K562 (cell line): Measurements from ENCODE around the gene SNX25. TPM values are rescaled to one million over a fixed set of nuclear protein-coding genes. Genes with fewer than 3 reads are reported as not detected.

ENCODE experiments used
- ATAC-seq: fragments of 200-7000 bp; cut with Tn5 transposase; 3 replicates; pipeline ENCODE4 v1.9.1; 2020; ENCODE audit warnings: moderate library complexity
- BruUV-seq: library from RNA; stranded (reverse); fragments of 400-500 nt; replicated peaks from 2 replicates; lab custom pipeline; 2021; lab: Mats Ljungman, UMichigan
- CTCF ChIA-PET: fragments of 300-600 bp; formaldehyde crosslinking; extraction: SDS; loops from one replicate; lab custom pipeline; 2021; ENCODE audit warnings: low intra/inter-chr PET ratio; lab: Yijun Ruan, JAX
- POLR2A ChIA-PET: fragments of 300-600, 350-650 bp; sonication (Branson Sonifier 250); formaldehyde crosslinking; extraction: SDS; loops from one replicate; lab custom pipeline; 2021; ENCODE audit warnings: antibody characterized with exemption, inconsistent platforms; lab: Yijun Ruan, JAX
- DNase-seq, 4 experiments: peaks; one replicate each; pipeline versions ENCODE4 v3.0.0 to v3.0.0-alpha.2; 2011 to 2018; ENCODE audit warnings: low spot score in 3 of 4, mixed read lengths in 3 of 4; ENCODE audit errors: extremely low read depth in 1 of 4
- FAIRE-seq: peaks from 2 replicates; lab custom pipeline; 2011; peaks lifted over from hg19 to GRCh38; lab: Jason Lieb, UNC
- H2AFZ ChIP-seq: 2 replicates; pipeline ENCODE4 v1.6.0; 2011; ENCODE audit warnings: low read depth, low read length, control low read depth, inconsistent platforms
- H3K27ac ChIP-seq: fragments of 200-600 bp; 3 replicates; pipeline ENCODE4 v1.8.0; 2011; ENCODE audit warnings: low read depth, mild to moderate bottlenecking, control low read depth, inconsistent platforms, low read length, moderate library complexity, mixed read lengths; ENCODE audit errors: extremely low read depth
- H3K27me3 ChIP-seq, 2 experiments: fragments of 300-600 bp in 1 of 2; 2 replicates in 1 of 2; 3 replicates in 1 of 2; pipeline versions ENCODE4 v1.6.0 to v1.8.0; 2011; ENCODE audit warnings: inconsistent platforms in 2 of 2, low read length in 2 of 2, mild to moderate bottlenecking in 1 of 2, mixed read lengths in 1 of 2, moderate library complexity in 1 of 2; ENCODE audit not compliant: control insufficient read depth in 2 of 2, insufficient read depth in 2 of 2
- H3K36me3 ChIP-seq: fragments of 300-600 bp; 3 replicates; pipeline ENCODE4 v1.8.0; 2011; ENCODE audit warnings: mild to moderate bottlenecking, low read length, inconsistent platforms; ENCODE audit not compliant: control insufficient read depth, insufficient read depth
- H3K4me1 ChIP-seq, 2 experiments: fragments of 200-600 bp in 1 of 2; replicated peaks in 1 of 2; 2 replicates in 1 of 2; 3 replicates in 1 of 2; pipeline versions ENCODE4 v1.5.1 to v1.8.0; 2011; ENCODE audit warnings: inconsistent platforms in 2 of 2, low read length in 2 of 2, mild to moderate bottlenecking in 1 of 2, mixed read lengths in 1 of 2, moderate library complexity in 1 of 2; ENCODE audit not compliant: control insufficient read depth in 2 of 2, insufficient read depth in 2 of 2
- H3K4me2 ChIP-seq: 2 replicates; pipeline ENCODE4 v1.6.1; 2011; ENCODE audit warnings: low read length, control low read depth, inconsistent platforms, mixed read lengths; ENCODE audit not compliant: insufficient read depth
- H3K4me3 ChIP-seq: fragments of 200-600 bp; sonication (generic), shearing (Covaris generic); 2 replicates; pipeline ENCODE4 v1.5.1; 2016; ENCODE audit warnings: control low read depth, inconsistent platforms
- H3K79me2 ChIP-seq: fragments of 200-600 bp; 3 replicates; pipeline ENCODE4 v1.8.0; 2011; ENCODE audit warnings: low read length, inconsistent platforms; ENCODE audit not compliant: control insufficient read depth, insufficient read depth
- H3K9ac ChIP-seq, 2 experiments: 2 replicates each; pipeline versions ENCODE4 v1.6.0 to v1.6.1; 2011; ENCODE audit warnings: low read depth in 2 of 2, low read length in 2 of 2, control low read depth in 1 of 2, inconsistent platforms in 1 of 2, mild to moderate bottlenecking in 1 of 2, mixed read lengths in 1 of 2; ENCODE audit not compliant: insufficient read depth in 1 of 2
- H3K9me1 ChIP-seq: one replicate; pipeline ENCODE4 v1.6.0; 2011; ENCODE audit warnings: inconsistent platforms, mild to moderate bottlenecking, low read length, moderate library complexity; ENCODE audit not compliant: control insufficient read depth, insufficient read depth
- H3K9me3 ChIP-seq: replicated peaks from 2 replicates; pipeline ENCODE4 v1.5.1; 2011; ENCODE audit warnings: low read depth, low read length, inconsistent platforms; ENCODE audit not compliant: control insufficient read depth, insufficient read depth
- H4K20me1 ChIP-seq: replicated peaks from 2 replicates; pipeline ENCODE4 v1.6.1; 2011; ENCODE audit warnings: low read length, inconsistent platforms, mixed read lengths; ENCODE audit not compliant: control insufficient read depth, insufficient read depth
- ARID3A ChIP-seq: IDR thresholded peaks from 2 replicates; pipeline ENCODE4 v1.6.1; 2012; ENCODE audit warnings: low read depth, low read length, improper control_type of control experiment, borderline replicate concordance
- ETS1 ChIP-seq: conservative IDR thresholded peaks from 2 replicates; pipeline ENCODE4 v1.6.1; 2011; ENCODE audit warnings: low read depth, mild to moderate bottlenecking, low read length; ENCODE audit not compliant: control insufficient read depth
- GTF2A2 ChIP-seq: IDR thresholded peaks from 2 replicates; pipeline ENCODE4 v1.6.1; 2016; ENCODE audit warnings: mild to moderate bottlenecking, missing genetic modification characterization, missing compliant biosample characterization
- MYC ChIP-seq, 2 experiments: fragments of 250-450 bp in 1 of 2; sonication (Bioruptor Pico) in 1 of 2; IDR thresholded peaks; 2 replicates each; pipeline versions ENCODE4 v1.5.1 to v1.6.1; 2012 to 2021; ENCODE audit warnings: low read depth in 2 of 2, borderline replicate concordance in 1 of 2, improper control_type of control experiment in 1 of 2, low read length in 1 of 2, mild to moderate bottlenecking in 1 of 2, moderate library complexity in 1 of 2
- NFIC ChIP-seq: fragments of 450-650 bp; IDR thresholded peaks from 2 replicates; pipeline ENCODE4 v1.6.1; 2017; ENCODE audit warnings: mild to moderate bottlenecking, inconsistent platforms
- NFIX ChIP-seq: fragments of 250-450 bp; sonication (Bioruptor Pico); IDR thresholded peaks from 2 replicates; pipeline ENCODE4 v1.4.0; 2020; ENCODE audit warnings: low read depth, mild to moderate bottlenecking, moderate library complexity
- POLR2AphosphoS5 ChIP-seq: IDR thresholded peaks from 2 replicates; pipeline ENCODE4 v1.6.1; 2011; ENCODE audit warnings: mild to moderate bottlenecking, low read depth, low read length, moderate library complexity; ENCODE audit not compliant: control insufficient read depth, insufficient read depth
- RAD21 ChIP-seq, 2 experiments: fragments of 250-450 bp in 1 of 2; fragments of 450-650 bp in 1 of 2; sonication (Bioruptor Pico) in 1 of 2; formaldehyde crosslinking in 1 of 2; IDR thresholded peaks in 1 of 2; conservative IDR thresholded peaks in 1 of 2; 2 replicates each; pipeline versions ENCODE4 v1.4.0 to v1.8.0; 2020 to 2022; ENCODE audit warnings: mild to moderate bottlenecking in 2 of 2, moderate library complexity in 1 of 2
- SMAD1 ChIP-seq: fragments of 150-350 bp; IDR thresholded peaks from 2 replicates; pipeline ENCODE4 v1.6.1; 2014; ENCODE audit warnings: low read length, low read depth; ENCODE audit not compliant: partially characterized antibody
- TBL1XR1 ChIP-seq, 2 experiments: IDR thresholded peaks; 2 replicates each; pipeline ENCODE4 v1.6.1; 2012; ENCODE audit warnings: improper control_type of control experiment in 2 of 2, low read length in 2 of 2, mild to moderate bottlenecking in 1 of 2
- ZNF449 ChIP-seq: fragments of 250-450 bp; sonication (Bioruptor Pico); IDR thresholded peaks from 2 replicates; pipeline ENCODE4 v1.8.0; 2022; ENCODE audit warnings: moderate library complexity, mild to moderate bottlenecking, inconsistent platforms
- WGBS: fragments of 100-300 bp; shearing (Covaris generic); methylation state at CpG from one replicate; pipeline ENCODE4 v1.1.6; 2016; ENCODE audit warnings: low coverage, mixed read lengths; ENCODE audit not compliant: insufficient coverage; ENCODE audit errors: missing lambda C conversion rate; 5-methylcytosine and 5-hydroxymethylcytosine counted together
- in situ Hi-C: fragments of 300-500 bp; cut with MboI; formaldehyde crosslinking; loops from 4 replicates; pipeline ENCODE4 v1.15.0; 2018; ENCODE audit warnings: inconsistent platforms, mixed read lengths
- intact Hi-C: fragments of 100-400 bp; cut with micrococcal nuclease; formaldehyde crosslinking; loops from 2 replicates; pipeline ENCODE4 v1.14.2; 2022
- polyA plus RNA-seq, 8 experiments: library from polyadenylated mRNA; depleted of rRNA in 4 of 8; stranded (reverse) in 5 of 8; unstranded in 3 of 8; fragments of >200 nt; fragmentation: Nextera tagmentation in 2 of 8; fragmentation: Illumina TruSeq in 1 of 8; extraction: Ambion mirVana in 2 of 8; extraction: Trizol in 1 of 8; gene quantifications; 2 replicates each; pipeline versions ENCODE4 v1.2.1 to v1.2.3, GENCODE V29; 2011 to 2014; ENCODE audit warnings: inconsistent platforms in 1 of 8, missing spikeins in 1 of 8
- total RNA-seq, 7 experiments: library from RNA; depleted of rRNA in 6 of 7; stranded (reverse); fragments of >200 nt in 6 of 7; fragmentation: Illumina TruSeq in 2 of 7; extraction: Trizol in 2 of 7; gene quantifications; 2 replicates each; pipeline versions ENCODE4 v1.2.1 to v1.2.3, GENCODE V29; 2011 to 2021; ENCODE audit warnings: low replicate concordance in 1 of 7
- TF ChIP-seq, protein P1 (sequence below): fragments of 450-650 bp; IDR thresholded peaks from 2 replicates; pipeline ENCODE4 v1.6.1; 2016; ENCODE audit warnings: borderline replicate concordance

SNX25 gene
- total and polyA plus RNA-seq, 9 of the 15 experiments (the other 6 are each of a cell fraction or from before 2014, with no cell fraction given), result 2.5 to 23.4 (median 13.3) TPM

DNA sequence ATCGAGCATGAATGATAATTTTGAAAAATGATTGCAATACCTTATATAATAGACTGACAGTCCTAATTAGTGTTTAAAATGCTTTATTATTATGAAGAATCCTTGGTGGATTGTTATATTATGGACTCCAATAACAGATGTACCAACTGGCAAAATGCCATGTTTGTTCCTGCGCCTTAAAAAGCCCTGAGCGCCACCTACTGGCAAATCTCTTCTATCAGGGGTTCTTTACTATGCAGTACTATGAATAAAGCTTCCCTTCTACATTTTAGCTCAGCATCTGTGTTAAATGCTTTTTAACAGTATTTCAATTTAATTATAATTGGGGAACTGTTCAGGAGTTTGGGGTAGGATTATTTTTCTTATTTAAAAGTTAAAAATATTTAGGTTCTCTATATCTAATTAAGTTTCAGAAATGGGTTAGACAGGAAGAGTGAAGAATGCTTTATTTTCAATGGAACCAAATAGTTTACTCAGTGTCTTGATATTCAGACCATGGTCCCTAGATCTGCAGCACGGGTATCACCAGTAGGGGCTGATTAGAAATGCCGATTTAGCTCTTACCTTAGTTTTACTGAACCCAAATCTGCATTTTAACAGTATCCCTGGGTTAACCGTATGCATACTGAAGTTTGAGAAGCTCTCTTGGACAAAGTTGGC, 25.6 kb upstream of the SNX25 start:
- H3K4me1 ChIP-seq, result no peaks in the 10 kb centered on the region; a peak in 1 of 5 replicates
- no peaks in the 10 kb centered on the region for H3K27me3 ChIP-seq
- no peak overlapping the region for H3K9ac ChIP-seq
- H3K27ac ChIP-seq, result peak overlapping the region; percentile 9; the same call in 1 of the 3 replicates
- no peaks in the 10 kb centered on the region for H3K9me1 ChIP-seq
- DNase-seq (peak; percentile 65 to 90 (median 69)), FAIRE-seq (peak; percentile 84), ATAC-seq (peak; percentile 89)
- no peak overlapping the region for H3K4me2 ChIP-seq
- H2AFZ ChIP-seq, result no peak overlapping the region
- peaks cover 81% of the 10 kb centered on the region for H3K79me2 ChIP-seq
- ChIA-PET CTCF (interaction anchor here (1.3 kb wide), 1 partner anchor 145 kb away, joined by 4 read pairs; no protein-coding TSS in a partner anchor), POLR2A (interaction anchor here (0.6 kb wide), 2 partner anchors 10 to 220 kb away, joined by 3 read pairs; no protein-coding TSS in a partner anchor)
- H3K4me3 ChIP-seq, result no peak overlapping the region
- intact Hi-C loops (loop anchor here (2.0 kb wide), 2 partner anchors 49 to 145 kb away; no protein-coding TSS in a partner anchor), in situ Hi-C loops (no loop called here)
- WGBS, result 38% methylated on average over 6 of the region's 6 CpGs
- H3K36me3 ChIP-seq, result peaks cover 41% of the 10 kb centered on the region
- H4K20me1 ChIP-seq, result no peaks in the 10 kb centered on the region
- no TSS peak for BruUV-seq
- H3K9me3 ChIP-seq, result no peaks in the 10 kb centered on the region
- TF ChIP-seq NFIC (peak; percentile 99), RAD21 (CRISPR knock-in tag; conservative IDR thresholded peaks at IDR 0.05 in 1 of 2, IDR thresholded peaks at IDR 0.05 in 1 of 2) (peak; percentile 55 to 64), ARID3A (peak; percentile 76; the same call in 1 of the 2 replicates), ZNF449 (CRISPR knock-in tag) (no peak), NFIX (peak; percentile 46; the same call in 1 of the 2 replicates), TBL1XR1 (IDR thresholded peaks at IDR 0.05; ENCODE audit: low read length in 2 of 2) (peak in 1 of 2 experiments; percentile 12; a peak in 1 of 4 replicates), SMAD1 (peak; percentile 74), ETS1 (no peak), GTF2A2 (tag) (no peak), MYC (IDR thresholded peaks at IDR 0.05; ENCODE audit: low read depth, low read length) (peak; percentile 48; the same call in 1 of the 2 replicates), MYC (CRISPR knock-in tag; IDR thresholded peaks at IDR 0.05; ENCODE audit: borderline replicate concordance, low read depth) (no peak), POLR2AphosphoS5 (peak; percentile 35; the same call in 1 of the 2 replicates)
- TF ChIP-seq, protein P1, sequence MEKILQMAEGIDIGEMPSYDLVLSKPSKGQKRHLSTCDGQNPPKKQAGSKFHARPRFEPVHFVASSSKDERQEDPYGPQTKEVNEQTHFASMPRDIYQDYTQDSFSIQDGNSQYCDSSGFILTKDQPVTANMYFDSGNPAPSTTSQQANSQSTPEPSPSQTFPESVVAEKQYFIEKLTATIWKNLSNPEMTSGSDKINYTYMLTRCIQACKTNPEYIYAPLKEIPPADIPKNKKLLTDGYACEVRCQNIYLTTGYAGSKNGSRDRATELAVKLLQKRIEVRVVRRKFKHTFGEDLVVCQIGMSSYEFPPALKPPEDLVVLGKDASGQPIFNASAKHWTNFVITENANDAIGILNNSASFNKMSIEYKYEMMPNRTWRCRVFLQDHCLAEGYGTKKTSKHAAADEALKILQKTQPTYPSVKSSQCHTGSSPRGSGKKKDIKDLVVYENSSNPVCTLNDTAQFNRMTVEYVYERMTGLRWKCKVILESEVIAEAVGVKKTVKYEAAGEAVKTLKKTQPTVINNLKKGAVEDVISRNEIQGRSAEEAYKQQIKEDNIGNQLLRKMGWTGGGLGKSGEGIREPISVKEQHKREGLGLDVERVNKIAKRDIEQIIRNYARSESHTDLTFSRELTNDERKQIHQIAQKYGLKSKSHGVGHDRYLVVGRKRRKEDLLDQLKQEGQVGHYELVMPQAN, result no peak
